Uterus (tissue), 2 donors: Measurements from ENCODE around the gene STAB2.

Experiments
- POLR2A ChIP-seq, 2 donors: fragments of 450-650 bp; IDR thresholded peaks; one replicate each; pipeline ENCODE4 v1.6.1; 2016; ENCODE audit warnings: antibody characterized with exemption in 2 of 2, mild to moderate bottlenecking in 1 of 2, moderate library complexity in 1 of 2
- TF ChIP-seq, protein P1 (sequence below), 4 experiments: fragments of 200-600 bp in 2 of 4; fragments of 450-650 bp in 2 of 4; sonication (generic) in 2 of 4; IDR thresholded peaks; one replicate each; pipeline ENCODE4 v1.5.1; 2016 to 2019; ENCODE audit warnings: antibody characterized with exemption in 4 of 4, mild to moderate bottlenecking in 2 of 4, moderate library complexity in 1 of 4

DNA sequence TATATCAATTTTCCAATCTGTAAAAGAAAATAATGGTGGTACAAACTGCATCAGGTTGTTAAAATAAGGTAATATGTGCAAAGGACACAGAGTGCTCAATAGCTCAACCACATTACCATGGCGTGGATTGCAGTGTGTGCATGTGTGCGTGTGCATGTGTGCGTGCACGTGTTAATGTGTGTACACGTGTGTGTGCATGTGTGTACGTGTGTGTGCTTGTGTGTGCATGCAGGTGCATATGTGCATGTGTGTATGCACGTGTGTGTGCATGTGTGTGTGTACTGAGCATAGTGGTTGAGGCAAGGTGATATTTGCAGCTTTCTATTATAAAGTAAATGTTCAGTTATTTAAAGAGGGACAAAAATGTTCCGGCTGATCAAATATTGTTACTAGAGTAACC is 138.3 kb downstream of the STAB2 start:
- TF ChIP-seq, protein P1, sequence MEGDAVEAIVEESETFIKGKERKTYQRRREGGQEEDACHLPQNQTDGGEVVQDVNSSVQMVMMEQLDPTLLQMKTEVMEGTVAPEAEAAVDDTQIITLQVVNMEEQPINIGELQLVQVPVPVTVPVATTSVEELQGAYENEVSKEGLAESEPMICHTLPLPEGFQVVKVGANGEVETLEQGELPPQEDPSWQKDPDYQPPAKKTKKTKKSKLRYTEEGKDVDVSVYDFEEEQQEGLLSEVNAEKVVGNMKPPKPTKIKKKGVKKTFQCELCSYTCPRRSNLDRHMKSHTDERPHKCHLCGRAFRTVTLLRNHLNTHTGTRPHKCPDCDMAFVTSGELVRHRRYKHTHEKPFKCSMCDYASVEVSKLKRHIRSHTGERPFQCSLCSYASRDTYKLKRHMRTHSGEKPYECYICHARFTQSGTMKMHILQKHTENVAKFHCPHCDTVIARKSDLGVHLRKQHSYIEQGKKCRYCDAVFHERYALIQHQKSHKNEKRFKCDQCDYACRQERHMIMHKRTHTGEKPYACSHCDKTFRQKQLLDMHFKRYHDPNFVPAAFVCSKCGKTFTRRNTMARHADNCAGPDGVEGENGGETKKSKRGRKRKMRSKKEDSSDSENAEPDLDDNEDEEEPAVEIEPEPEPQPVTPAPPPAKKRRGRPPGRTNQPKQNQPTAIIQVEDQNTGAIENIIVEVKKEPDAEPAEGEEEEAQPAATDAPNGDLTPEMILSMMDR (IDR thresholded peaks at IDR 0.05) = no peak
- no peak for TF ChIP-seq POLR2A (IDR thresholded peaks at IDR 0.05)
